BLaER1 (cell line): ENCODE results near the gene MYBBP1A.

Experiments
- H3K27ac ChIP-seq: shearing (Covaris generic); formaldehyde crosslinking; 2 replicates; pipeline ENCODE4 v1.8.1; 2022
- H3K27me3 ChIP-seq: shearing (Covaris generic); formaldehyde crosslinking; 2 replicates; pipeline ENCODE4 v1.8.1; 2022
- H3K36me3 ChIP-seq: shearing (Covaris generic); formaldehyde crosslinking; 2 replicates; pipeline ENCODE4 v1.8.1; 2022
- H3K4me1 ChIP-seq: shearing (Covaris generic); formaldehyde crosslinking; 2 replicates; pipeline ENCODE4 v1.8.1; 2022
- H3K4me2 ChIP-seq: shearing (Covaris generic); formaldehyde crosslinking; 2 replicates; pipeline ENCODE4 v1.8.1; 2022
- H3K4me3 ChIP-seq: shearing (Covaris generic); formaldehyde crosslinking; 2 replicates; pipeline ENCODE4 v1.8.1; 2022
- H3K9ac ChIP-seq: shearing (Covaris generic); formaldehyde crosslinking; 2 replicates; pipeline ENCODE4 v1.8.1; 2022
- H3K9me3 ChIP-seq: shearing (Covaris generic); formaldehyde crosslinking; 2 replicates; pipeline ENCODE4 v1.8.1; 2022
- H4K20me1 ChIP-seq: shearing (Covaris generic); formaldehyde crosslinking; 2 replicates; pipeline ENCODE4 v1.8.1; 2022
- Cebpa-rat ChIP-seq: shearing (Covaris generic); IDR thresholded peaks from 2 replicates; pipeline ENCODE4 v1.8.1; 2022

The MYBBP1A gene

GRCh38 chr17:4551796-4552525 lies 3.2 kb downstream of the MYBBP1A start:
- no peak overlapping the region for H3K4me2 ChIP-seq
- no peaks in the 10 kb centered on the region for H3K9me3 ChIP-seq
- no peak for TF ChIP-seq Cebpa-rat
- peaks cover 73% of the 10 kb centered on the region for H4K20me1 ChIP-seq
- no peak overlapping the region for H3K27ac ChIP-seq
- no peak overlapping the region for H3K4me3 ChIP-seq
- H3K27me3 ChIP-seq, result no peaks in the 10 kb centered on the region
- H3K4me1 ChIP-seq, result peaks cover 25% of the 10 kb centered on the region
- no peak overlapping the region for H3K9ac ChIP-seq
- peaks cover 72% of the 10 kb centered on the region for H3K36me3 ChIP-seq

- H3K4me2 ChIP-seq, result no peak overlapping the region
- TF ChIP-seq Cebpa-rat, result no peak
- peaks cover 80% of the 10 kb centered on the region for H3K36me3 ChIP-seq
- no peak overlapping the region for H3K27ac ChIP-seq
- H4K20me1 ChIP-seq, result peaks cover 80% of the 10 kb centered on the region
- no peaks in the 10 kb centered on the region for H3K27me3 ChIP-seq
- no peaks in the 10 kb centered on the region for H3K9me3 ChIP-seq
- peaks cover 20% of the 10 kb centered on the region for H3K4me1 ChIP-seq
- H3K4me3 ChIP-seq, result no peak overlapping the region
- no peak overlapping the region for H3K9ac ChIP-seq
Measured at GRCh38 chr17:4551141-4551540, 4.0 kb downstream of the MYBBP1A start.

GRCh38 chr17:4550534-4551039 lies 4.6 kb downstream of the MYBBP1A start:
- H3K4me2 ChIP-seq, result no peak overlapping the region
- no peak overlapping the region for H3K9ac ChIP-seq
- H3K4me3 ChIP-seq, result no peak overlapping the region
- peaks cover 85% of the 10 kb centered on the region for H4K20me1 ChIP-seq
- no peaks in the 10 kb centered on the region for H3K9me3 ChIP-seq
- no peaks in the 10 kb centered on the region for H3K27me3 ChIP-seq
- peaks cover 86% of the 10 kb centered on the region for H3K36me3 ChIP-seq
- H3K27ac ChIP-seq, result no peak overlapping the region
- TF ChIP-seq Cebpa-rat, result no peak
- peaks cover 14% of the 10 kb centered on the region for H3K4me1 ChIP-seq

GRCh38 chr17:4549781-4550533 lies 5.2 kb downstream of the MYBBP1A start:
- peaks cover 14% of the 10 kb centered on the region for H3K4me1 ChIP-seq
- no peak overlapping the region for H3K9ac ChIP-seq
- no peak overlapping the region for H3K27ac ChIP-seq
- peaks cover 88% of the 10 kb centered on the region for H4K20me1 ChIP-seq
- no peaks in the 10 kb centered on the region for H3K27me3 ChIP-seq
- no peak overlapping the region for H3K4me3 ChIP-seq
- no peak overlapping the region for H3K4me2 ChIP-seq
- TF ChIP-seq Cebpa-rat, result no peak
- H3K9me3 ChIP-seq, result no peaks in the 10 kb centered on the region
- peaks cover 92% of the 10 kb centered on the region for H3K36me3 ChIP-seq

GRCh38 chr17:4548721-4549531 lies 6.3 kb downstream of the MYBBP1A start:
- Histone ChIP-seq H3K36me3 (peaks cover 96% of the 10 kb centered on the region), H3K9ac (no peak overlapping the region), H3K27ac (no peak overlapping the region), H3K4me3 (no peak overlapping the region), H3K4me2 (no peak overlapping the region), H3K4me1 (peaks cover 7% of the 10 kb centered on the region), H4K20me1 (peaks cover 84% of the 10 kb centered on the region), H3K27me3 (no peaks in the 10 kb centered on the region), H3K9me3 (no peaks in the 10 kb centered on the region)
- TF ChIP-seq Cebpa-rat, result no peak

GRCh38 chr17:4548061-4548461 lies 7.1 kb downstream of the MYBBP1A start:
- H4K20me1 ChIP-seq, result peaks cover 84% of the 10 kb centered on the region
- H3K36me3 ChIP-seq, result peaks cover 96% of the 10 kb centered on the region
- no peak for TF ChIP-seq Cebpa-rat

GRCh38 chr17:4547118-4547906 lies 7.9 kb downstream of the MYBBP1A start:
- no peak overlapping the region for H3K4me3 ChIP-seq
- H3K4me1 ChIP-seq, result no peaks in the 10 kb centered on the region
- no peak overlapping the region for H3K27ac ChIP-seq
- no peaks in the 10 kb centered on the region for H3K9me3 ChIP-seq
- TF ChIP-seq Cebpa-rat, result no peak
- H3K36me3 ChIP-seq, result peaks cover 96% of the 10 kb centered on the region
- no peaks in the 10 kb centered on the region for H3K27me3 ChIP-seq
- H3K9ac ChIP-seq, result no peak overlapping the region
- peaks cover 88% of the 10 kb centered on the region for H4K20me1 ChIP-seq
- H3K4me2 ChIP-seq, result no peak overlapping the region

More at GRCh38 chr17:4548061-4548461, 7.1 kb downstream of the MYBBP1A start:
- no peak overlapping the region for H3K9ac ChIP-seq
- no peak overlapping the region for H3K4me2 ChIP-seq
- H3K4me1 ChIP-seq, result no peaks in the 10 kb centered on the region
- no peaks in the 10 kb centered on the region for H3K27me3 ChIP-seq
- no peak overlapping the region for H3K27ac ChIP-seq
- no peak overlapping the region for H3K4me3 ChIP-seq
- H3K9me3 ChIP-seq, result no peaks in the 10 kb centered on the region

- H3K27me3 ChIP-seq, result no peaks in the 10 kb centered on the region
- no peak overlapping the region for H3K4me2 ChIP-seq
- no peaks in the 10 kb centered on the region for H3K4me1 ChIP-seq
- H3K36me3 ChIP-seq, result peaks cover 96% of the 10 kb centered on the region
- no peak overlapping the region for H3K9ac ChIP-seq
- H3K4me3 ChIP-seq, result no peak overlapping the region
- no peaks in the 10 kb centered on the region for H3K9me3 ChIP-seq
- H4K20me1 ChIP-seq, result peaks cover 88% of the 10 kb centered on the region
- H3K27ac ChIP-seq, result no peak overlapping the region
- TF ChIP-seq Cebpa-rat, result no peak
Measured at GRCh38 chr17:4545217-4545951, 9.8 kb downstream of the MYBBP1A start.

GRCh38 chr17:4544951-4545216 lies 10.3 kb downstream of the MYBBP1A start:
- Histone ChIP-seq H3K9ac (no peak overlapping the region), H3K4me1 (peaks cover 1% of the 10 kb centered on the region), H3K27ac (no peak overlapping the region), H3K9me3 (no peaks in the 10 kb centered on the region), H3K36me3 (peaks cover 96% of the 10 kb centered on the region), H3K4me3 (no peak overlapping the region), H3K4me2 (no peak overlapping the region), H3K27me3 (no peaks in the 10 kb centered on the region), H4K20me1 (peaks cover 88% of the 10 kb centered on the region)
- TF ChIP-seq Cebpa-rat, result no peak
